ENCODE results near the gene HES7.

DNA sequence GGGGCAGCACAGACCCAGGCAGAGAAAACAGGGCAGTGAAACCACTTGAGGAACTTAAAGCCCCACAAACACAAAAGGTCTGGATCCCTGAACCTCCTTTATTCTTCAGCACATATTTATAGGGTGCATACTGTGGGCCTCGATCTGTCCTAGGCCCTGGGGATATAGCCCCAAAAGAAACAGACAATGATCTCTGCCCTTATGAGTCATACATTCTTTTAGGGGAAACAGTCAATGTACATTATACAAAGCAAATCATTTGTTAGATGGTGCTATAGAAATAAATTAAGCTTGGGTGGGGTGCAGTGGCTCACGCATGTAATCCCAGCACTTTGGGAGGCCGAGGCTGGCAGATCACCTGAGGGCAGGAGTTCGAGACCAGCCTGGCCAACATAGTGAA, 10.0 kb upstream of the HES7 start:
- TF ChIP-seq EP300 (IDR thresholded peaks at IDR 0.05) (no peak), POLR2AphosphoS5 (IDR thresholded peaks at IDR 0.05) (no peak), POLR2A (IDR thresholded peaks at IDR 0.05) (no peak)
- TF ChIP-seq, protein P1, sequence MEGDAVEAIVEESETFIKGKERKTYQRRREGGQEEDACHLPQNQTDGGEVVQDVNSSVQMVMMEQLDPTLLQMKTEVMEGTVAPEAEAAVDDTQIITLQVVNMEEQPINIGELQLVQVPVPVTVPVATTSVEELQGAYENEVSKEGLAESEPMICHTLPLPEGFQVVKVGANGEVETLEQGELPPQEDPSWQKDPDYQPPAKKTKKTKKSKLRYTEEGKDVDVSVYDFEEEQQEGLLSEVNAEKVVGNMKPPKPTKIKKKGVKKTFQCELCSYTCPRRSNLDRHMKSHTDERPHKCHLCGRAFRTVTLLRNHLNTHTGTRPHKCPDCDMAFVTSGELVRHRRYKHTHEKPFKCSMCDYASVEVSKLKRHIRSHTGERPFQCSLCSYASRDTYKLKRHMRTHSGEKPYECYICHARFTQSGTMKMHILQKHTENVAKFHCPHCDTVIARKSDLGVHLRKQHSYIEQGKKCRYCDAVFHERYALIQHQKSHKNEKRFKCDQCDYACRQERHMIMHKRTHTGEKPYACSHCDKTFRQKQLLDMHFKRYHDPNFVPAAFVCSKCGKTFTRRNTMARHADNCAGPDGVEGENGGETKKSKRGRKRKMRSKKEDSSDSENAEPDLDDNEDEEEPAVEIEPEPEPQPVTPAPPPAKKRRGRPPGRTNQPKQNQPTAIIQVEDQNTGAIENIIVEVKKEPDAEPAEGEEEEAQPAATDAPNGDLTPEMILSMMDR (IDR thresholded peaks at IDR 0.05) = no peak

Data from gastroesophageal sphincter (tissue), 3 donors.